Activated naive CD8-positive, alpha-beta T cell treated with anti-CD3 and anti-CD28 coated beads, Interleukin-2, amount 10 ng/mL, durations not matched to agents 7 days and 5 days (primary cell): ENCODE data around the gene PAN2. TPM values are rescaled to one million over a fixed set of nuclear protein-coding genes. Genes with fewer than 3 reads are reported as not detected.
A peak's percentile ranks its signal among the peaks of the same experiment; 100 is the strongest.
"Not testable (repeated sequence)": the region's sequence is repeated elsewhere in the genome, so short reads cannot be mapped to it uniquely, and the experiment has no call there.

Source experiments
- ATAC-seq: fragments of 150-1000 bp; cut with Tn5 transposase; one replicate; pipeline ENCODE4 v1.10.0; 2021; ENCODE audit warnings: low read depth, moderate library complexity
- POLR2A ChIA-PET: fragments of 350-600 bp; sonication (Branson Sonifier 250); formaldehyde crosslinking; loops from one replicate; lab custom pipeline; 2021; ENCODE audit warnings: antibody characterized with exemption; lab: Charles Lee
- DNase-seq: peaks from one replicate; pipeline ENCODE4 v3.0.0; 2021
- H3K27ac Mint-ChIP-seq: one replicate; pipeline ENCODE4 v1.8.0; 2022; ENCODE audit warnings: mild to moderate bottlenecking, mixed read lengths
- H3K27me3 Mint-ChIP-seq: one replicate; pipeline ENCODE4 v1.8.0; 2022; ENCODE audit warnings: mild to moderate bottlenecking, moderate library complexity, mixed read lengths
- H3K36me3 Mint-ChIP-seq: one replicate; pipeline ENCODE4 v1.8.0; 2021; ENCODE audit warnings: mild to moderate bottlenecking, mixed read lengths
- H3K4me1 Mint-ChIP-seq: one replicate; pipeline ENCODE4 v1.8.0; 2021; ENCODE audit warnings: mixed read lengths
- H3K4me3 Mint-ChIP-seq: one replicate; pipeline ENCODE4 v1.8.0; 2022; ENCODE audit warnings: mild to moderate bottlenecking, moderate library complexity, mixed read lengths
- H3K9me3 Mint-ChIP-seq: one replicate; pipeline ENCODE4 v1.8.0; 2021; ENCODE audit warnings: mixed read lengths
- total RNA-seq, 2 experiments: library from RNA; stranded (reverse); gene quantifications; one replicate each; pipeline ENCODE4 v1.2.3, GENCODE V29; 2021

PAN2 gene
- total RNA-seq, 2 experiments from 2014 or later: 106 to 115 TPM

DNA sequence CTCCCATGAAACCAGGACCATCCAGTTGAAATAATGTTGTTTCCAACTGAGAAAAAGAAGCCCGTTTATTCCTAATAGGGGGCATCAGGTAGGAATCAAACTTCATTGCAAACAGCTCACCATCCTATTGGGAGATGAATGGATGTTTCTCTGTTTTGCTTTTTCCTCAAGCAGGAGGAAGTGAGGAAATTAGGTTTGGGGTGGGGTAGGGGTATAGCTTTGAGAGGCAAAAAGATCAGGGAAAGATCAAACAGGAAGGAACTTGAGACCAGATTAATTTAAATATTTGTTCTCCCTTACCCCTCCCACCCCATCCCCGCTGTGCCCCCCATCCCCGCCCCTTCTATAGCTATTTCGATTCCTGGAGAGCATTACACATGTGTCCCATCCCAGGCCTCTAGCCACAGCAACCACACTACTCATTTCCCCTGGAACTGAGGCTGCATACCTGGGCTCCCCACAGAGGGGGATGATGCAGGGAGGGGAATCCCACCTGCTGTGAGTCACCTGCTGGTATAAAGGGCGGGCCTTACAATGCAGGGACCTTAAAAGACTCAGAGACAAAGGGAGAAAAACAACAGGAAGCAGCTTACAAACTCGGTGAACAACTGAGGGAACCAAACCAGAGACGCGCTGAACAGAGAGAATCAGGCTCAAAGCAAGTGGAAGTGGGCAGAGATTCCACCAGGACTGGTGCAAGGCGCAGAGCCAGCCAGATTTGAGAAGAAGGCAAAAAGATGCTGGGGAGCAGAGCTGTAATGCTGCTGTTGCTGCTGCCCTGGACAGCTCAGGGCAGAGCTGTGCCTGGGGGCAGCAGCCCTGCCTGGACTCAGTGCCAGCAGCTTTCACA is 4.7 kb upstream of the PAN2 start, which contains the start of gene IL23A:
TSS of gene IL23A (plus strand) at position 577 of the 850 bp plus-strand sequence. CDS start at position 738, 161 bp downstream.
- no peaks in the 10 kb centered on the region for H3K27me3 Mint-ChIP-seq
- peaks cover 41% of the 10 kb centered on the region for H3K4me1 Mint-ChIP-seq
- DNase-seq (peak; percentile 68), ATAC-seq (peak; percentile 66)
- POLR2A ChIA-PET: interaction anchor here (0.6 to 15.3 kb wide), 15 partner anchors 9 to 222 kb away, joined by 3 to 153 read pairs (median 4); partner anchors contain the start of genes APOF, CNPY2, COQ10A and RNF41
- no peaks in the 10 kb centered on the region for H3K9me3 Mint-ChIP-seq
- peak within 1 kb of the TSS; percentile 88 for H3K4me3 Mint-ChIP-seq
- peak within 1 kb of the TSS; percentile 100 for H3K27ac Mint-ChIP-seq
- H3K36me3 Mint-ChIP-seq: peaks cover 22% of the 10 kb centered on the region

DNA sequence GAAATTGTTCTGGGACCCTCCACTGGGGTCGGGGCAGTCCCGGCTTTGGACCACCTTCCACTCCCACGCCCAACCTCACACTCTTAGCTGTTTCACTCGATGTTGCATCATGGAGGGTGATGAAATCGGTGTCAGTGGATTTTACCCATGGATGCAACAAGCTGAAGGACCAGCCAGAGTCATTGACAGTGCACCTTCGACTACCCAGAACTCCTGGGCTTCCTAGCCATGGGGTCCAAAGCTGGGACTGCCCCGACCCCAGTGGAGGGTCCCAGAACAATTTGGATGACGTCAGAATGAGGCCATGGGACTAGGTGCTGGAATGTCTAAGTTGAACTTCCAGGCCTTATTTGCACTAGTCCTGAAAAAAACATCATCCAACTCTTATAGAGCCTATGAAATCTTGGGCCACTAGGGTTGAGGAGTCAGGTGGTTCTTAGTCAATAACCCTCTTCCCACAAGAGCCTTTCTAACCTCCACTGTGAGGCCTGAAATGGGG is 4.0 kb upstream of the PAN2 start:
- Mint-ChIP-seq H3K27ac (peak overlapping the region; percentile 100), H3K9me3 (no peaks in the 10 kb centered on the region), H3K4me1 (peaks cover 40% of the 10 kb centered on the region), H3K4me3 (no peak overlapping the region), H3K36me3 (peaks cover 17% of the 10 kb centered on the region), H3K27me3 (no peaks in the 10 kb centered on the region)
- DNase-seq (no peak), ATAC-seq (no peak)
- POLR2A ChIA-PET: interaction anchor here (1.2 to 15.3 kb wide), 10 partner anchors 10 to 220 kb away, joined by 3 to 153 read pairs (median 4); partner anchors contain the start of genes APOF, CNPY2, COQ10A and SMARCC2

DNA sequence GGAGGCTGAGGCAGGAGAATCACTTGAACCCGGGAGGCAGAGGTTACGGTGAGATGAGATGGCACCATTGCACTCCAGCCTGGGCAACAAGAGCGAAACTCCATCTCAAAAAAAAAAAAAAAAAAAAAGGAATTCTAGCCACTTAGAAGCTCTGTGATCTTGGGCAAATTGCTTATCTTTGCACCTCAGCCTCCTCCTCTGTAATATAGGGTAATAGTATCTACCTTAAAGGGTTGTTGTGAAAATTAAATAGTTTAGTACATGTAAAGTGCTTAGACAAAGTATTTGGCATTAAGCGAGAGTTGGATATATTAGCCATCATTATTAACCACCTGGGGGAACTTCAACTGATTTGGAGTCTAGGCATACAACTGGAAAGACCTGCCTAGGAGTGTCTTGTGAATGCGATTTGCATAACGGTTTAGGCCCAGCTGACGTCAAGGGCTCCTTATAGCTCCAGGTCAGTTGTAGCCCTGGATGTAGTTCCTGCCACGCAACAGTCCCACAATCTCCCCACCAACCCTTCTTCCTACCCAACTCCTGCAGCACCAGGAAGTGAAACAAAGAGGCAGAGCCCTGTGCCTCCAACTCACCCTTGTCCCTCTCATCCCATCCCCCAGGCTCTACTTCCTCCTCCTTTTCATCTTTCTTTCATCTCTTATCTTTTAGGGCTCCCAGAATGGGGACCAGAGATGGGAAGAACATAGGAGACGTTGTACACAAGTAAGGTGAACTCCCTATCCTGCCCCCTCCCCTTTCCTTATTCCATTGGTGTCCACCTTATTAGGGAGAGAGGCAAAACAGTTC is 2.8 kb upstream of the PAN2 start:
- Mint-ChIP-seq H3K4me1 (peaks cover 42% of the 10 kb centered on the region), H3K27ac (peak overlapping the region; percentile 60), H3K36me3 (peaks cover 12% of the 10 kb centered on the region), H3K9me3 (no peaks in the 10 kb centered on the region), H3K27me3 (no peaks in the 10 kb centered on the region), H3K4me3 (no peak overlapping the region)
- ATAC-seq: no peak
- POLR2A ChIA-PET: interaction anchor here (4.8 to 5.0 kb wide), 2 partner anchors 21 to 23 kb away, joined by 28 to 40 read pairs; partner anchors contain the start of genes CNPY2 and STAT2
- no peak for DNase-seq

- Mint-ChIP-seq H3K4me3 (peak overlapping the region; percentile 28), H3K4me1 (peaks cover 42% of the 10 kb centered on the region)
These were observed 1.7 kb upstream of the PAN2 start for GRCh38 chr12:56335527-56335926.

GRCh38 chr12:56334490-56334793 is 642 bp upstream of the PAN2 start:
- POLR2A ChIA-PET: interaction anchor here (1.8 to 5.0 kb wide), 2 partner anchors 19 to 25 kb away, joined by 17 to 40 read pairs; partner anchors contain the start of genes CNPY2 and STAT2
- no peak for DNase-seq
- peaks cover 37% of the 10 kb centered on the region for H3K4me1 Mint-ChIP-seq

More at GRCh38 chr12:56335527-56335926, 1.7 kb upstream of the PAN2 start:
- not testable (repeated sequence) for H3K36me3 Mint-ChIP-seq, H3K27ac Mint-ChIP-seq, ATAC-seq, H3K27me3 Mint-ChIP-seq, DNase-seq, H3K9me3 Mint-ChIP-seq
- POLR2A ChIA-PET: interaction anchor here (0.7 to 5.0 kb wide), 3 partner anchors 20 to 267 kb away, joined by 6 to 40 read pairs (median 28); partner anchors contain the start of genes CNPY2 and STAT2

DNA sequence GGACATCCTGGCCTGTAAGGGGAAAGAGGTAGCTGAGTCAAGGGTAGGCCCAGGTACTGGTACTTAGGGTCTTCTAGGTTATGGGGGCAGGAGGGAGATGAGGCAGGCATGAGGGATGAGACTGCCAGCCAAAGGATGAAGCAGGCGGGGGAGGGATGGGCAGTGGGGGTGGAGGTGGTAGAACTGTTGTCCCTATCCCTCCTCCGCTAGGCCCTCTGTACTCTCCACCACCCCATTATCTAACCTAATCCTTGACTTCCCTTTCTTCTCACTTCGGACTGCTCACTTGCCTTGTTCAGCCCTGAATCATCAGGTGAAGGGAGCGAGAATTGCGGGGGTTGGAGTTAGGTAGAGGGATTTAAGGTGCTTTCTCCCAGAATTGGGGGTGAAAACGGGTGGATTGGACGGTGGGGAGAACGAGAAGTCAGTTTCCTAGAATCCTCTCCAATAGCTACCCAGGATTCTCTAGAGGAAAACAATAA is 562 bp downstream of the PAN2 start:
- peaks cover 5% of the 10 kb centered on the region for H3K36me3 Mint-ChIP-seq
- peaks cover 26% of the 10 kb centered on the region for H3K4me1 Mint-ChIP-seq
- H3K9me3 Mint-ChIP-seq: no peaks in the 10 kb centered on the region
- no peak for DNase-seq
- peak; percentile 2 for ATAC-seq
- H3K4me3 Mint-ChIP-seq: peak overlapping the region; percentile 92
- POLR2A ChIA-PET: interaction anchor here (0.6 to 5.0 kb wide), 8 partner anchors 10 to 132 kb away, joined by 3 to 40 read pairs (median 4); partner anchors contain the start of genes CNPY2, CS and STAT2
- H3K27ac Mint-ChIP-seq: peak overlapping the region; percentile 94
- no peaks in the 10 kb centered on the region for H3K27me3 Mint-ChIP-seq

More at GRCh38 chr12:56334490-56334793, 642 bp upstream of the PAN2 start:
- no peak for ATAC-seq
- Mint-ChIP-seq H3K36me3 (peaks cover 9% of the 10 kb centered on the region), H3K9me3 (no peaks in the 10 kb centered on the region), H3K27ac (peak overlapping the region; percentile 94), H3K27me3 (no peaks in the 10 kb centered on the region), H3K4me3 (peak overlapping the region; percentile 92)

GRCh38 chr12:56332512-56333196 is 1.1 kb downstream of the PAN2 start:
- H3K4me3 Mint-ChIP-seq: peak overlapping the region; percentile 92
- no peaks in the 10 kb centered on the region for H3K27me3 Mint-ChIP-seq
- ATAC-seq (no peak), DNase-seq (no peak)
- no peaks in the 10 kb centered on the region for H3K9me3 Mint-ChIP-seq
- POLR2A ChIA-PET: interaction anchor here (0.8 to 5.0 kb wide), 8 partner anchors 11 to 33 kb away, joined by 3 to 40 read pairs (median 8); partner anchors contain the start of genes CNPY2, CS and STAT2
- peak overlapping the region; percentile 94 for H3K27ac Mint-ChIP-seq
- H3K4me1 Mint-ChIP-seq: peaks cover 23% of the 10 kb centered on the region
- peaks cover 5% of the 10 kb centered on the region for H3K36me3 Mint-ChIP-seq

DNA sequence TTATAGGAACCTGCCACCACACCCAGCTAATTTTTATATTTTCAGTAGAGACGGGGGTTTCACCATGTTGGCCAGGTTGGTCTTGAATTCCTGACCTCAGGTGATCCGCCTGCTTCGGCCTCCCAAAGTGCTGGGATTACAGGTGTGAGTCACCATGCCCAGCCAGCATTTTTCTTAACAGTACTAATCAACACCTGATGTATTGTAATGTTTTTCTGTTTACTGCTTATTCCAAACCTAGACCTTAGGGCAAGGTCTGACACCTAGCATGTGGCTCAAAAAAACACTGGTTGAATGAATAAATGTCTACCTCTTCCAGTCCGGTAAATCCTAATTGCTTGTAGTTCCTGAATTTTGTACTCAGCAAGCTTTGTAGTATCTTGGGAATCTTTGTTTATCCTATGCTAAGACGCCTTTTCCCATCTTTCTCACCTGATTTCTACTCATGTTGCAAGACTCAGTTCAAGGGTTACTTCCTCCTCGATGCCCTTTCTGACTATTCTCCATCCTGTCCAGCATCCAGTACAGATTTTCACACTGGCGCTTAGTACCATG is 2.8 kb downstream of the PAN2 start:
- H3K4me3 Mint-ChIP-seq: no peak overlapping the region
- POLR2A ChIA-PET: interaction anchor here (2.1 kb wide), 1 partner anchor 29 kb away, joined by 4 read pairs; the partner anchor contains the start of gene STAT2

DNA sequence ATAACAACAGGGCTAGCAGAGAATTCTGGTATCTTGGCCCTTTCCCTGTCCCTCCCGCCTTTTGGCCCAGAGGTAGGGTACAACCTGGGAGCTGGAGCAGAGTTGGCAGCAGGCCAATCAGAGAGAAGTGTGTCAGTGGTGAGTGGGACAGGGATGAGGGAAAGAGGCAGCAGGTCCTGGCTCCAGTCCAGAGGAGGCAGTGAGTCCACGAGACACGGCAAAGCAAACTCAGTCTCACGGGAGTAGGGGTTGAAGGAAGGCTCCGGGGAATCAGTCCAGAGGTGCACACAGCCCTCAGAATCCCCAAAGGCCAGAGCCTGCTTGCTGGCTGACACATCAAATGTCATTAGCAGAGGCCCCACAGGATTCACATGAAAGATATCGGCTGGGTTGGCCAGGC is 7.3 kb downstream of the PAN2 start:
- Mint-ChIP-seq H3K9me3 (no peaks in the 10 kb centered on the region), H3K36me3 (peaks cover 17% of the 10 kb centered on the region), H3K4me1 (peaks cover 12% of the 10 kb centered on the region), H3K27me3 (no peaks in the 10 kb centered on the region), H3K27ac (no peak overlapping the region), H3K4me3 (no peak overlapping the region)
- POLR2A ChIA-PET: no interaction called here
- ATAC-seq: no peak
- DNase-seq: no peak

More for the DNA sequence above, 2.8 kb downstream of the PAN2 start:
- Mint-ChIP-seq H3K9me3 (no peaks in the 10 kb centered on the region), H3K27me3 (no peaks in the 10 kb centered on the region), H3K27ac (peak overlapping the region; percentile 17), H3K36me3 (peaks cover 9% of the 10 kb centered on the region), H3K4me1 (peaks cover 16% of the 10 kb centered on the region)
- no peak for DNase-seq
- ATAC-seq: no peak

- DNase-seq (no peak), ATAC-seq (no peak)
- POLR2A ChIA-PET: interaction anchor here (0.6 to 0.8 kb wide), 2 partner anchors 10 to 1968 kb away, joined by 3 read pairs; partner anchors contain the start of gene CNPY2
- H3K9me3 Mint-ChIP-seq: no peaks in the 10 kb centered on the region
- H3K4me3 Mint-ChIP-seq: no peak overlapping the region
- no peak overlapping the region for H3K27ac Mint-ChIP-seq
- peaks cover 10% of the 10 kb centered on the region for H3K4me1 Mint-ChIP-seq
- H3K27me3 Mint-ChIP-seq: no peaks in the 10 kb centered on the region
- peaks cover 15% of the 10 kb centered on the region for H3K36me3 Mint-ChIP-seq
These were observed 7.7 kb downstream of the PAN2 start for GRCh38 chr12:56326126-56326525.

GRCh38 chr12:56324206-56324605 is 9.6 kb downstream of the PAN2 start:
- peaks cover 10% of the 10 kb centered on the region for H3K4me1 Mint-ChIP-seq
- no peak overlapping the region for H3K4me3 Mint-ChIP-seq
- no peaks in the 10 kb centered on the region for H3K9me3 Mint-ChIP-seq
- H3K27ac Mint-ChIP-seq: no peak overlapping the region
- H3K36me3 Mint-ChIP-seq: peaks cover 21% of the 10 kb centered on the region
- DNase-seq (no peak), ATAC-seq (no peak)
- H3K27me3 Mint-ChIP-seq: no peaks in the 10 kb centered on the region
- POLR2A ChIA-PET: interaction anchor here (0.9 to 1.3 kb wide), 2 partner anchors 15 to 36 kb away, joined by 3 read pairs; partner anchors contain the start of genes IL23A and STAT2
